H1 (cell line): Measurements from ENCODE around the gene GALNT9. TPM values are rescaled to one million over a fixed set of nuclear protein-coding genes. Genes with fewer than 3 reads are reported as not detected.

Experiments
- CTCF ChIA-PET: fragments of 300-600 bp; sonication (Branson Sonifier 250); formaldehyde crosslinking; loops from one replicate; lab custom pipeline; 2021; ENCODE audit not compliant: partially characterized antibody; lab: Charles Lee
- POLR2A ChIA-PET: fragments of 300-600 bp; sonication (Branson Sonifier 250); formaldehyde crosslinking; loops from one replicate; lab custom pipeline; 2021; ENCODE audit warnings: inconsistent platforms; ENCODE audit not compliant: partially characterized antibody; lab: Charles Lee
- DNase-seq, 2 experiments: peaks; one replicate each; pipeline versions ENCODE4 v3.0.0 to v3.0.0-alpha.2; 2010 to 2022; ENCODE audit warnings: low spot score in 2 of 2, low read depth in 1 of 2, mixed read lengths in 1 of 2
- FAIRE-seq: peaks from 2 replicates; lab custom pipeline; 2011; peaks lifted over from hg19 to GRCh38; lab: Jason Lieb, UNC
- H2AFZ ChIP-seq: 2 replicates; pipeline ENCODE4 v1.8.1; 2012; ENCODE audit warnings: low read length, inconsistent platforms
- H2AK5ac ChIP-seq: 2 replicates; pipeline ENCODE4 v1.6.1; 2013; ENCODE audit warnings: low read depth, low read length
- H2BK120ac ChIP-seq: replicated peaks from 2 replicates; pipeline ENCODE3; 2013; ENCODE audit warnings: low read depth, low read length, inconsistent platforms
- H2BK12ac ChIP-seq: 2 replicates; pipeline ENCODE4 v1.6.1; 2013; ENCODE audit warnings: low read depth, low read length
- H2BK15ac ChIP-seq: 2 replicates; pipeline ENCODE4 v1.6.1; 2013; ENCODE audit warnings: low read length
- H2BK20ac ChIP-seq: 2 replicates; pipeline ENCODE4 v1.6.1; 2013; ENCODE audit warnings: low read length
- H2BK5ac ChIP-seq: 2 replicates; pipeline ENCODE4 v1.6.1; 2013; ENCODE audit warnings: low read depth, low read length
- H3K14ac ChIP-seq: 2 replicates; pipeline ENCODE4 v1.6.1; 2013; ENCODE audit warnings: inconsistent platforms; ENCODE audit not compliant: insufficient read length
- H3K18ac ChIP-seq: 2 replicates; pipeline ENCODE4 v1.6.1; 2013; ENCODE audit warnings: low read length; ENCODE audit errors: extremely low read depth
- H3K23ac ChIP-seq: 2 replicates; pipeline ENCODE4 v1.6.1; 2013; ENCODE audit warnings: inconsistent platforms; ENCODE audit not compliant: insufficient read length
- H3K23me2 ChIP-seq: 2 replicates; pipeline ENCODE4 v1.6.1; 2013; ENCODE audit warnings: low read depth, low read length
- H3K27ac ChIP-seq: 2 replicates; pipeline ENCODE4 v1.6.1; 2011; ENCODE audit warnings: low read depth, low read length, inconsistent platforms
- H3K27me3 ChIP-seq, 4 experiments: replicated peaks in 1 of 4; 1 replicate in 1 of 4; 2 replicates in 3 of 4; pipeline versions ENCODE4 v1.6.1 to v1.8.1; 2011 to 2013; ENCODE audit warnings: low read length in 3 of 4, mild to moderate bottlenecking in 3 of 4, inconsistent platforms in 2 of 4, mixed read lengths in 2 of 4, moderate library complexity in 1 of 4; ENCODE audit not compliant: control insufficient read depth in 3 of 4, insufficient read depth in 3 of 4; ENCODE audit errors: extremely low read depth in 1 of 4
- H3K36me3 ChIP-seq, 4 experiments: 2 replicates each; pipeline versions ENCODE4 v1.6.1 to v1.8.1; 2011 to 2013; ENCODE audit warnings: mild to moderate bottlenecking in 4 of 4, low read length in 3 of 4, moderate library complexity in 2 of 4, control low read depth in 1 of 4, inconsistent platforms in 1 of 4; ENCODE audit not compliant: insufficient read depth in 4 of 4, control insufficient read depth in 2 of 4
- H3K4ac ChIP-seq: replicated peaks from 2 replicates; pipeline ENCODE3; 2013; ENCODE audit warnings: low read length, low read depth, mixed read lengths, inconsistent platforms; ENCODE audit not compliant: insufficient read length
- H3K4me1 ChIP-seq, 4 experiments: replicated peaks in 1 of 4; 1 replicate in 1 of 4; 2 replicates in 3 of 4; pipeline versions ENCODE4 v1.6.1 to v1.8.1; 2011 to 2013; ENCODE audit warnings: low read length in 3 of 4, inconsistent platforms in 2 of 4, mixed read lengths in 1 of 4; ENCODE audit not compliant: insufficient read depth in 4 of 4, control insufficient read depth in 3 of 4
- H3K4me2 ChIP-seq, 2 experiments: 2 replicates each; pipeline versions ENCODE4 v1.6.1 to v1.8.1; 2011 to 2013; ENCODE audit warnings: low read depth in 2 of 2, low read length in 2 of 2, control low read depth in 1 of 2, inconsistent platforms in 1 of 2, mild to moderate bottlenecking in 1 of 2; ENCODE audit not compliant: insufficient read depth in 1 of 2
- H3K4me3 ChIP-seq, 4 experiments: fragments of 200-600, 300-600 bp in 1 of 4; sonication (generic), shearing (Covaris generic), sonication (Bioruptor Twin) in 1 of 4; 2 replicates each; pipeline versions ENCODE4 v1.5.1 to v1.8.1; 2011 to 2016; ENCODE audit warnings: low read length in 4 of 4, low read depth in 3 of 4, control low read depth in 2 of 4, inconsistent platforms in 2 of 4, mild to moderate bottlenecking in 2 of 4, mixed read lengths in 1 of 4, moderate library complexity in 1 of 4; ENCODE audit not compliant: insufficient read depth in 2 of 4; ENCODE audit errors: extremely low read depth in 1 of 4
- H3K56ac ChIP-seq: replicated peaks from 2 replicates; pipeline ENCODE3; 2013; ENCODE audit warnings: low read depth, mild to moderate bottlenecking, mixed read lengths, low read length, inconsistent platforms; ENCODE audit not compliant: insufficient read length
- H3K79me1 ChIP-seq: 2 replicates; pipeline ENCODE4 v1.6.1; 2013; ENCODE audit warnings: low read depth, low read length, control low read depth
- H3K79me2 ChIP-seq, 2 experiments: 2 replicates each; pipeline versions ENCODE4 v1.6.1 to v1.8.1; 2012 to 2013; ENCODE audit warnings: low read length in 2 of 2, mild to moderate bottlenecking in 2 of 2, inconsistent platforms in 1 of 2; ENCODE audit not compliant: insufficient read depth in 2 of 2, control insufficient read depth in 1 of 2
- H3K9ac ChIP-seq, 4 experiments: replicated peaks in 1 of 4; 1 replicate in 1 of 4; 2 replicates in 3 of 4; pipeline versions ENCODE4 v1.6.1 to v1.8.1; 2011 to 2013; ENCODE audit warnings: low read depth in 3 of 4, low read length in 3 of 4, control low read depth in 2 of 4, mild to moderate bottlenecking in 2 of 4, moderate library complexity in 2 of 4, inconsistent platforms in 1 of 4; ENCODE audit errors: extremely low read depth in 1 of 4
- H3K9me3 ChIP-seq, 2 experiments: 2 replicates each; pipeline versions ENCODE4 v1.6.1 to v1.8.1; 2012 to 2013; ENCODE audit warnings: mild to moderate bottlenecking in 2 of 2, moderate library complexity in 2 of 2, control low read depth in 1 of 2, inconsistent platforms in 1 of 2, low read depth in 1 of 2, low read length in 1 of 2, mixed read lengths in 1 of 2; ENCODE audit not compliant: insufficient read depth in 2 of 2
- H4K20me1 ChIP-seq, 2 experiments: replicated peaks in 1 of 2; 2 replicates each; pipeline versions ENCODE3 to v1.8.1; 2011 to 2013; ENCODE audit warnings: inconsistent platforms in 2 of 2, low read length in 2 of 2, mild to moderate bottlenecking in 1 of 2; ENCODE audit not compliant: insufficient read depth in 2 of 2, control insufficient read depth in 1 of 2
- H4K5ac ChIP-seq: 2 replicates; pipeline ENCODE4 v1.6.1; 2013; ENCODE audit warnings: low read length, low read depth, mixed read lengths, inconsistent platforms; ENCODE audit not compliant: insufficient read length
- H4K8ac ChIP-seq: 2 replicates; pipeline ENCODE4 v1.8.0; 2013; ENCODE audit warnings: mild to moderate bottlenecking, moderate library complexity, low read length, inconsistent platforms; ENCODE audit not compliant: insufficient read depth; ENCODE audit errors: extremely low read depth
- H4K91ac ChIP-seq: replicated peaks from 2 replicates; pipeline ENCODE3; 2013; ENCODE audit warnings: low read length, mixed read lengths, inconsistent platforms; ENCODE audit not compliant: insufficient read length
- ASH2L ChIP-seq: fragments of 200-600, 300-600 bp; sonication (generic); IDR thresholded peaks from one replicate; pipeline ENCODE4 v1.7.1; 2017; ENCODE audit warnings: low read length
- KDM1A ChIP-seq: fragments of 200-600, 300-600 bp; sonication (generic); IDR thresholded peaks from 2 replicates; pipeline ENCODE4 v1.7.1; 2016; ENCODE audit warnings: mild to moderate bottlenecking, low read length, borderline replicate concordance
- WGBS, 2 experiments: shearing (Covaris generic) in 1 of 2; methylation state at CpG; one replicate each; pipeline versions ENCODE4 v1.1.6 to v1.1.7; 2013 to 2015; ENCODE audit warnings: low lambda C conversion rate in 2 of 2, mixed read lengths in 2 of 2, inconsistent platforms in 1 of 2, low coverage in 1 of 2, missing lambda C conversion rate in 1 of 2; ENCODE audit not compliant: insufficient replicate concordance in 2 of 2, insufficient coverage in 1 of 2, insufficient read length in 1 of 2; ENCODE audit errors: extremely low coverage in 1 of 2, missing lambda C conversion rate in 1 of 2; 5-methylcytosine and 5-hydroxymethylcytosine counted together
- polyA plus RNA-seq, 7 experiments: library from polyadenylated mRNA; depleted of rRNA in 3 of 7; stranded (reverse) in 5 of 7; unstranded in 2 of 7; fragments of >200 nt in 5 of 7; fragments of 200-250 nt in 2 of 7; gene quantifications; 1 replicate in 5 of 7; 2 replicates in 1 of 7; 4 replicates in 1 of 7; pipeline versions ENCODE4 v1.2.1 to v1.2.3, GENCODE V29; 2011 to 2013; ENCODE audit warnings: missing spikeins in 2 of 7, mixed read lengths in 2 of 7
- total RNA-seq: library from RNA; stranded (reverse); fragmentation: NEBNext Ultra II Directional; extraction: Animal tissue kit (Norgen Biotek cat#: 25700); gene quantifications from 2 replicates; pipeline ENCODE4 v1.2.1, GENCODE V29; 2021

Gene GALNT9
- total and polyA plus RNA-seq, 2 of the 8 experiments (the other 6 are each of a cell fraction or from before 2014, with no cell fraction given) = 2.0 to 3.6 TPM

- 91% methylated on average over 16 of the region's 16 CpGs; no CpG with 5 or more reads in 1 of the 2 experiments for WGBS, 2 experiments
Measured at GRCh38 chr12:132248453-132249167, 80.8 kb downstream of the GALNT9 start.

More at GRCh38 chr12:132248453-132249167, 80.8 kb downstream of the GALNT9 start:
- no peaks in the 10 kb centered on the region for H3K36me3 ChIP-seq
- peak overlapping the region in 1 of 4 experiments; percentile 45; a peak in 1 of 7 replicates for H3K9ac ChIP-seq
- H2BK15ac ChIP-seq = no peak overlapping the region
- no peak overlapping the region for H3K14ac ChIP-seq
- H3K4me1 ChIP-seq = peaks cover 0 to under 1% (median 0%) of the 10 kb centered on the region in 4 experiments; a peak in 1 of 7 replicates
- H4K20me1 ChIP-seq = no peaks in the 10 kb centered on the region
- no peak for DNase-seq
- no peak overlapping the region for H2BK120ac ChIP-seq
- no peak overlapping the region for H2AFZ ChIP-seq
- no peak overlapping the region for H3K4me2 ChIP-seq
- no peak overlapping the region for H2BK20ac ChIP-seq
- no peak overlapping the region for H2BK12ac ChIP-seq
- H3K4ac ChIP-seq = no peak overlapping the region
- no peak overlapping the region for H4K91ac ChIP-seq
- H3K27ac ChIP-seq = no peak overlapping the region
- no peak overlapping the region for H3K23ac ChIP-seq
- no peaks in the 10 kb centered on the region for H3K79me1 ChIP-seq
- H2AK5ac ChIP-seq = no peak overlapping the region
- H3K9me3 ChIP-seq = no peaks in the 10 kb centered on the region
- POLR2A ChIA-PET = no interaction called here
- H3K56ac ChIP-seq = no peak overlapping the region
- 0 out of 2 replicates have a peak, but pooled peaks have one; percentile 23 for TF ChIP-seq KDM1A
- no peak for TF ChIP-seq ASH2L
- CTCF ChIA-PET = interaction anchor here (0.8 to 1.8 kb wide), 6 partner anchors 14 to 165 kb away, joined by 3 to 7 read pairs (median 3); no protein-coding TSS in a partner anchor
- no peak overlapping the region for H2BK5ac ChIP-seq
- H4K8ac ChIP-seq = no peak overlapping the region
- H4K5ac ChIP-seq = no peak overlapping the region
- H3K27me3 ChIP-seq = peaks cover 0 to 5% (median 0%) of the 10 kb centered on the region in 4 experiments; a peak in 3 of 7 replicates
- H3K18ac ChIP-seq = no peak overlapping the region
- FAIRE-seq = no peak
- no peaks in the 10 kb centered on the region for H3K23me2 ChIP-seq
- no peaks in the 10 kb centered on the region for H3K79me2 ChIP-seq
- H3K4me3 ChIP-seq = no peak overlapping the region
